Activated T-cell treated with anti-CD3 and anti-CD28 coated beads, Interleukin-2, amount 50 U/mL, for 4 hours (primary cell): ENCODE measurements around the gene U2SURP. TPM values are rescaled to one million over a fixed set of nuclear protein-coding genes. Genes with fewer than 3 reads are reported as not detected.
"Not testable (repeated sequence)": the region's sequence is repeated elsewhere in the genome, so short reads cannot be mapped to it uniquely, and the experiment has no call there.

Source experiments
- ATAC-seq, 2 donors: fragments of 200-7000 bp; cut with Tn5 transposase; one replicate each; pipeline ENCODE4 v1.10.0; 2021
- DNase-seq: peaks from one replicate; pipeline ENCODE4 v3.0.0-alpha.2; 2020
- H3K27me3 Mint-ChIP-seq: one replicate; pipeline ENCODE4 v1.8.0; 2021; ENCODE audit warnings: low read depth, mixed read lengths
- H3K36me3 Mint-ChIP-seq: one replicate; pipeline ENCODE4 v1.8.0; 2022; ENCODE audit warnings: mixed read lengths; ENCODE audit not compliant: insufficient read depth
- H3K4me1 Mint-ChIP-seq: one replicate; pipeline ENCODE4 v1.8.0; 2021; ENCODE audit warnings: low read depth, mixed read lengths
- H3K4me3 Mint-ChIP-seq: one replicate; pipeline ENCODE4 v1.8.0; 2021; ENCODE audit warnings: mild to moderate bottlenecking, moderate library complexity, mixed read lengths
- H3K9me3 Mint-ChIP-seq: one replicate; pipeline ENCODE4 v1.8.0; 2021; ENCODE audit warnings: mixed read lengths
- total RNA-seq, 3 donors: library from RNA; stranded (reverse); gene quantifications; one replicate each; pipeline ENCODE4 v1.2.1, GENCODE V29; 2021

Gene U2SURP
- total RNA-seq, 3 donors from 2014 or later, result 156 to 178 (median 170) TPM

DNA sequence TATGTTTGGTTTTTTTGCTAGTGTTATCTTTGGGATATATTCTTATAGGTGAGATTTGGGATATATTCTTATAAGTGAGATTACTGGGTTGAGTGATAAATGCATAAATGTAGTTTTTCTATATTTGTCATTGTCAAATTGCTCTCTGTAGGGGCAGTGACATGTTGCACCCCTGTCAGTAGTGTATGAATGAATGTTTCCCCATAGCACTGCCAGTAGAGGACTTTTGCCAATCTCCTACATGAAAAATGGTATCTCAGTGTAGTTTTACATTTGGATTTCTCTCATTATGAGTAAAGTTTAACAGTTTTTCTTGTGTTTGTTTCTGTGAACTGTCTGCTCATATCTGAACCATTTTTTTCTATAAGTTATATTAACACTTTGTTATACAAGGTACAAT, 13.6 kb downstream of the U2SURP start:
- DNase-seq (no peak), ATAC-seq (no peak)
- Mint-ChIP-seq H3K4me1 (peaks cover 31% of the 10 kb centered on the region), H3K4me3 (no peak overlapping the region), H3K27me3 (no peaks in the 10 kb centered on the region), H3K9me3 (no peaks in the 10 kb centered on the region), H3K36me3 (peaks cover 36% of the 10 kb centered on the region)

DNA sequence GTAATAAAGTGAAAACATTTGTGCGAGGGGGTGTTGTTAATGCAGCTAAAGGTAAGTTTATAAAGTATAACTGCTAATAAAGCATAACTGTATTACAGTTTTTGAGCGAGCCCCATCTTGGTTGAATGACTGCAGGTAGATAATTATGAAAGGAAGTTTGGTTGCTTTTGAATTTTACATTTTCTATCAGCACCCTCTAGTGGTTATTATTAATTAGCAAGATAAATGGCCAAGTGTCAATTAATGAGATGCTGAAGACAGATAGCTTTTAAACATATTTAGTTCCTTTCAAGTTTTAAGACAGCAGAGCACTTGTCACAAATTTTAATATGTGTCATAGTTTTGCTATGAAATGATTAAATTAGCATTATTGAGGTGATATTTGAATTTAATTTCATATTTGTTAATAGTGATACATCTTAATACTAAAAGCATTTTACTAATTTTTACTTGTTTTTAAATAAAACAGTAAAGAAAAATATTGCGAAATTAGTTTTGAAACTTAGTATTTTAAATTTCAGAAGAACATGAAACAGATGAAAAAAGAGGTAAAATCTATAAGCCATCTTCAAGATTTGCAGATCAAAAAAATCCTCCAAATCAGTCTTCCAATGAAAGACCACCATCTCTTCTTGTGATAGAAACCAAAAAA, 15.1 kb downstream of the U2SURP start:
- H3K4me3 Mint-ChIP-seq, result no peak overlapping the region
- no peaks in the 10 kb centered on the region for H3K27me3 Mint-ChIP-seq
- no peaks in the 10 kb centered on the region for H3K9me3 Mint-ChIP-seq
- DNase-seq (no peak), ATAC-seq (no peak)
- H3K36me3 Mint-ChIP-seq, result peaks cover 43% of the 10 kb centered on the region
- H3K4me1 Mint-ChIP-seq, result peaks cover 19% of the 10 kb centered on the region

GRCh38 chr3:143024351-143024960, 23.1 kb downstream of the U2SURP start:
- H3K36me3 Mint-ChIP-seq, result peaks cover 47% of the 10 kb centered on the region
- H3K9me3 Mint-ChIP-seq, result no peaks in the 10 kb centered on the region

GRCh38 chr3:143031327-143031726, 30.0 kb downstream of the U2SURP start:
- Mint-ChIP-seq H3K36me3 (peaks cover 42% of the 10 kb centered on the region), H3K27me3 (no peaks in the 10 kb centered on the region)

More at GRCh38 chr3:143024351-143024960, 23.1 kb downstream of the U2SURP start:
- ATAC-seq (no peak), DNase-seq (no peak)
- no peaks in the 10 kb centered on the region for H3K4me1 Mint-ChIP-seq
- no peak overlapping the region for H3K4me3 Mint-ChIP-seq
- no peaks in the 10 kb centered on the region for H3K27me3 Mint-ChIP-seq

GRCh38 chr3:143031796-143032387, 30.5 kb downstream of the U2SURP start:
- H3K27me3 Mint-ChIP-seq, H3K9me3 Mint-ChIP-seq, DNase-seq, H3K4me3 Mint-ChIP-seq, ATAC-seq: not testable (repeated sequence)
- Mint-ChIP-seq H3K36me3 (peaks cover 46% of the 10 kb centered on the region), H3K4me1 (peaks cover 14% of the 10 kb centered on the region)

More at GRCh38 chr3:143031327-143031726, 30.0 kb downstream of the U2SURP start:
- ATAC-seq (no peak), DNase-seq (no peak)
- no peaks in the 10 kb centered on the region for H3K9me3 Mint-ChIP-seq
- H3K4me1 Mint-ChIP-seq, result peaks cover 9% of the 10 kb centered on the region
- no peak overlapping the region for H3K4me3 Mint-ChIP-seq

DNA sequence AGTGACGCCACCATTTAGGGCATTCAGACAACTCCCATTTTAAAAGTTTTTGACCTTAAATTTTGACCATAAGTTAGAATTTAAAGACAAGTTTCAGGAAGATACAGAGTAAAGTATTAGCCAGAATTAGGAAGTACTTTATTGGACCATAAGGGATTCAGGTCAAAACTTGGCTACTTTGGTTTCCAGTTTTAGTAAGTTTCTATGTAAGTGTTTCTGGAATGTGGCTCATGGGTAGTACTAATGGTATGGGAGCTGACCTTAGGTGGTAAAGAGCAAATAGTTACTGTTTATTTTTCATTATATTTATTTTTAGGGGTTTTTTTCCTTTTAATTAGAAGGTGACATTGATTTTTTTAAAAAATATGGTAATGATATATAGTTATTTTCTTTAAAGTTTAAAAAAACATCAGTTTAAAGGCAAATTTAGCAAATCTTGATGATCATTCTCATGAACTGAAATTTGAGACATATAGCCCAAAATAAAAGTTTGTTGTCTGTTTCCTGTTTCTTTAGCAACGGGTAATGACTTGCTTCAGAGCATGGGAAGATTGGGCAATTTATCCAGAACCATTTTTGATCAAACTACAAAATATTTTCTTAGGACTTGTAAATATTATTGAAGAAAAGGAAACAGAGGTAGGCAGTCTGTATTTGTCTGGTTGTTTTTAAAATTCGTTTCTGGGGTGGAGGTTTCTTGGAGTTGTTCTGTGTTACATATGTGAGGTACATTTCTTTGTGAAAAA, 34.3 kb downstream of the U2SURP start:
- H3K36me3 Mint-ChIP-seq, result peaks cover 30% of the 10 kb centered on the region
- no peaks in the 10 kb centered on the region for H3K9me3 Mint-ChIP-seq
- no peak overlapping the region for H3K4me3 Mint-ChIP-seq
- DNase-seq (no peak), ATAC-seq (no peak)
- peaks cover 14% of the 10 kb centered on the region for H3K4me1 Mint-ChIP-seq
- H3K27me3 Mint-ChIP-seq, result no peaks in the 10 kb centered on the region

- Mint-ChIP-seq H3K4me1 (peaks cover 14% of the 10 kb centered on the region), H3K9me3 (no peaks in the 10 kb centered on the region), H3K27me3 (no peaks in the 10 kb centered on the region), H3K4me3 (peak overlapping the region; percentile 22), H3K36me3 (peaks cover 26% of the 10 kb centered on the region)
- ATAC-seq (no peak), DNase-seq (no peak)
Measured at GRCh38 chr3:143036557-143036956, 35.2 kb downstream of the U2SURP start.

- no peak overlapping the region for H3K4me3 Mint-ChIP-seq
- no peaks in the 10 kb centered on the region for H3K9me3 Mint-ChIP-seq
- H3K27me3 Mint-ChIP-seq, result no peaks in the 10 kb centered on the region
- no peak for ATAC-seq
- H3K36me3 Mint-ChIP-seq, result peaks cover 26% of the 10 kb centered on the region
- H3K4me1 Mint-ChIP-seq, result peaks cover 14% of the 10 kb centered on the region
- no peak for DNase-seq
Measured at GRCh38 chr3:143037867-143038266, 36.5 kb downstream of the U2SURP start.

DNA sequence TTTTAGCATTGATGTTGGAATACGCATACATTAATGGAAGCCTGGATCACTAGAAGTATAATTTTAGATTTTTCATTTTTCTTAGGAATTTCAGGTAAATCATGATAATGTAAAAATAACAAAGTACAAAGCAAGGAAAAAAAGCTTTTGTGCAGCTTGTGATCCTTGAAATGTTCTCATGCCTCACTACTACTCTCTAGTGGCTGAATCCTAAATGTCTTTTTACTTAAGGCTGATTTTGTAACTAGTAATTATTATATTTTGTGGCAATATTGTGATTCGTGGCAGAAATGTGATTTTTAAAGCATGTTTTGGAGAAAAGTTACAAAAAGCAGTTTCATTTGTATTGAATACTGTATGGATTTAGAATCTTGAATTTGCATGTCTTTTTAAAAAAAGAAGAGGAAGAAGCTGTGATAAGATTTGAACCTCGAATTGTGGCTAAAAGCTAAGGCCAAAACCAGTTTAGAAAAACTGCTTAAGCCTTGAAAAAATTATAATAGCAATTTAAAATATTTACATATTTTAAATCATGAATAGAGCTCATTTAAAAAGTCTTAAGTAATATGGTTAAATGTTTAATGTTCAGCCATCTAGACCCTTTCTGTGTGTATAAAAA, 39.0 kb downstream of the U2SURP start:
- DNase-seq (no peak), ATAC-seq (no peak)
- peaks cover 12% of the 10 kb centered on the region for H3K4me1 Mint-ChIP-seq
- no peaks in the 10 kb centered on the region for H3K27me3 Mint-ChIP-seq
- peaks cover 29% of the 10 kb centered on the region for H3K36me3 Mint-ChIP-seq
- no peaks in the 10 kb centered on the region for H3K9me3 Mint-ChIP-seq
- no peak overlapping the region for H3K4me3 Mint-ChIP-seq

- Mint-ChIP-seq H3K4me1 (no peaks in the 10 kb centered on the region), H3K9me3 (no peaks in the 10 kb centered on the region), H3K4me3 (no peak overlapping the region), H3K36me3 (peaks cover 21% of the 10 kb centered on the region), H3K27me3 (no peaks in the 10 kb centered on the region)
- ATAC-seq (no peak), DNase-seq (no peak)
Measured at GRCh38 chr3:143041903-143042302, 40.5 kb downstream of the U2SURP start.

DNA sequence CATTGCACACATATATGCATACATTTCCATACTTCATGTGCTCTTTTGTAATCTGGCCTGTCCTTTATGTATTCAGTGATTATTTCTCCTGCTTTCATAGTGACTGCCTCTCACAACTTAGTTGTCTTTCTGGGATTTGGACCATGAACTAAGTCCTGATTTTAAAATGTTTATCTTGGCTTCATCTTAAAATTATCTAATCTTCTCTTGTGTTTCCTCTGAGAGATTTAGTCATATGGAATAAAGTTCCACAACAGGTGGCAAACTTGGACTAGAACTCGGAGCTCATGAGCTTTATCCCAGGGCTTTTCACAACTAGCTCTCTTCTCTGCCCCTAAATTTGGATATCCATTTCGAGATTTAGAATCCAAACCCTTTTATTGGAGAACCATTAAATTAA, 44.3 kb downstream of the U2SURP start:
- ATAC-seq, result no peak
- no peak for DNase-seq
- H3K9me3 Mint-ChIP-seq, result no peaks in the 10 kb centered on the region
- no peaks in the 10 kb centered on the region for H3K27me3 Mint-ChIP-seq
- H3K36me3 Mint-ChIP-seq, result peaks cover 36% of the 10 kb centered on the region
- H3K4me1 Mint-ChIP-seq, result no peaks in the 10 kb centered on the region
- H3K4me3 Mint-ChIP-seq, result no peak overlapping the region

- H3K4me1 Mint-ChIP-seq, H3K4me3 Mint-ChIP-seq, H3K27me3 Mint-ChIP-seq, H3K9me3 Mint-ChIP-seq, DNase-seq, ATAC-seq: not testable (repeated sequence)
- peaks cover 37% of the 10 kb centered on the region for H3K36me3 Mint-ChIP-seq
Measured at GRCh38 chr3:143046075-143046474, 44.7 kb downstream of the U2SURP start.

DNA sequence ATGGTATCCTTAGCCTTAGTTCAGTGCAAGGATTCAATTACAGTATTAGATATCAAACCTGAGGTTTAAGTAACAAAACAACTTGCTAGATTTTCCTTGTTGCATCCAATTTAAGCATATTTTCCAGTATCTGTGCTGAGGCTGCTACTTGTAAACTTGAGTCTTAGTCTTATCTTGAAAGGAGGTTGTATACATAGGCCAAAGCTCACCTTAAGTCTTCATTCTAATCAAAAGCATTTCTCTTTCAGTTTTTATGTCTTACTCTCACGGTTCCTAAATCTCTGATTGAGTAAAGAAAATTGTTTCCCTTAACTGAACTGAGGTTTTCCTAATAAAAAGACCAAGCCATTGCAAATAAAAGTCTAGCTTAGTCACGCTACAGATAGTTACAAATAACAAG, 52.6 kb downstream of the U2SURP start:
- ATAC-seq, result no peak
- DNase-seq, result no peak
- Mint-ChIP-seq H3K4me3 (no peak overlapping the region), H3K27me3 (no peaks in the 10 kb centered on the region), H3K9me3 (no peaks in the 10 kb centered on the region), H3K36me3 (peaks cover 53% of the 10 kb centered on the region), H3K4me1 (peaks cover 4% of the 10 kb centered on the region)

- H3K36me3 Mint-ChIP-seq, result peaks cover 44% of the 10 kb centered on the region
- no peaks in the 10 kb centered on the region for H3K27me3 Mint-ChIP-seq
- ATAC-seq, result no peak
- no peak overlapping the region for H3K4me3 Mint-ChIP-seq
- peaks cover 17% of the 10 kb centered on the region for H3K4me1 Mint-ChIP-seq
- H3K9me3 Mint-ChIP-seq, result no peaks in the 10 kb centered on the region
- DNase-seq, result no peak
Measured at GRCh38 chr3:143056372-143056771, 55.0 kb downstream of the U2SURP start.
